HG03159 (cell line): ENCODE results near the gene TSPAN13.
"Not testable (repeated sequence)": the region's sequence is repeated elsewhere in the genome, so short reads cannot be mapped to it uniquely, and the experiment has no call there.

Source experiments
- ATAC-seq: cut with Tn5 transposase; IDR thresholded peaks from one replicate; pipeline ENCODE4 v1.9.1; 2021; ENCODE audit warnings: mild to moderate bottlenecking, moderate library complexity; ENCODE audit not compliant: unreplicated experiment

TSPAN13 gene

GRCh38 chr7:16740623-16740953, 13.0 kb upstream of the TSPAN13 start:
- ATAC-seq: no peak

- no peak for ATAC-seq
Observed at GRCh38 chr7:16740996-16741395, 12.6 kb upstream of the TSPAN13 start.

- no peak for ATAC-seq
Observed at GRCh38 chr7:16741676-16742075, 11.9 kb upstream of the TSPAN13 start.

GRCh38 chr7:16742547-16742946, 11.0 kb upstream of the TSPAN13 start:
- ATAC-seq: no peak

- ATAC-seq: no peak
Observed at GRCh38 chr7:16743236-16743635, 10.3 kb upstream of the TSPAN13 start.

- ATAC-seq: no peak
Observed at GRCh38 chr7:16744518-16745250, 8.9 kb upstream of the TSPAN13 start.

- ATAC-seq: no peak
Observed at GRCh38 chr7:16745645-16746044, 7.9 kb upstream of the TSPAN13 start.

GRCh38 chr7:16747102-16747501, 6.5 kb upstream of the TSPAN13 start:
- no peak for ATAC-seq

GRCh38 chr7:16753932-16754855, 639 bp downstream of the TSPAN13 start:
- ATAC-seq: peak; percentile 31

- ATAC-seq: no peak
Observed at GRCh38 chr7:16754856-16755317, 1.3 kb downstream of the TSPAN13 start.

GRCh38 chr7:16755397-16755796, 1.8 kb downstream of the TSPAN13 start:
- ATAC-seq: no peak

GRCh38 chr7:16758036-16758435, 4.5 kb downstream of the TSPAN13 start:
- ATAC-seq: no peak

- no peak for ATAC-seq
Observed at GRCh38 chr7:16758631-16759611, 5.4 kb downstream of the TSPAN13 start.

GRCh38 chr7:16759840-16760239, 6.3 kb downstream of the TSPAN13 start:
- no peak for ATAC-seq

GRCh38 chr7:16762177-16762576, 8.6 kb downstream of the TSPAN13 start:
- no peak for ATAC-seq

- ATAC-seq: no peak
Observed at GRCh38 chr7:16764942-16765341, 11.4 kb downstream of the TSPAN13 start.

- no peak for ATAC-seq
Observed at GRCh38 chr7:16765436-16765859, 11.9 kb downstream of the TSPAN13 start.

- not testable (repeated sequence) for ATAC-seq
Observed at GRCh38 chr7:16769994-16770393, 16.4 kb downstream of the TSPAN13 start.

- ATAC-seq: no peak
Observed at GRCh38 chr7:16770657-16771329, 17.2 kb downstream of the TSPAN13 start.

- ATAC-seq: no peak
Observed at GRCh38 chr7:16773326-16773725, 19.8 kb downstream of the TSPAN13 start.
